Activated CD4-positive, CD25-positive, alpha-beta regulatory T cell (primary cell): Measurements from ENCODE around the gene CFAP99.

Experiments used
- DNase-seq, 4 experiments: peaks; one replicate each; lab custom pipeline; 2025; lab: John Stamatoyannopoulos, UW

Gene CFAP99

DNA sequence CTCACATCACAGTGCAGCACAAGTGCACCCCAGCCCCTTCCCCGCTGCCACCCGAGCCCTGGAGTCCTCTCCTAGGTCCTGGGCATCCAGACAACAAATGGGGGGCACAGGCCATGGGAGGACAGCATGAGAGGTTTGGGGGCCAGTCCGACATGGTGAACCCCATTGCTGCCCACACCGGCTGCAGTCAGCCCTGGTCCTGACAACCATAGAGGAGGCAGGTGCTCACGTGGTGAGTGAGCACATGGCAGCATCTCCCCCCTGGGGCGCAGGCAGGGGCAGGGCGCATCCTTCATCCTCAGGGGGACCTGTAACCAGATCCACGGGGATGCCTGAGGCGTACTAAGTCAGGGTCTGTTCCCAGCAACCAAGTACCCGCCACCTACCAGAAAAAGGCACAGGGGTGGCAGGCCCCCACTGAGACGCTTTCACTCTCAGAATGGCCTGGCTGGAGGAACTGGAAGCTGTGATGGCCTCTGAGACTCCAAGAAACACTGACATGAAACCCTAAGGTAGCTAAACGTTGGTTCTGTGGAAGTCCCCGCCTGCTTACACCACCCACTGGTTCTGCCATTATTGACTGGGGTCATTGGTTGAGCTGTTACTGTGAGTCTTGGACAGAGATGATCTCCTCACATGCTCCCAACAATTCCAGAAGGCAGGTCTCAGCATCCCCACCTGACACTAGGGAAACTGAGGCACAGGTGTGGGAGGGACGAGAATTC lies 6.8 kb upstream of the CFAP99 start:
- no peak for DNase-seq

DNA sequence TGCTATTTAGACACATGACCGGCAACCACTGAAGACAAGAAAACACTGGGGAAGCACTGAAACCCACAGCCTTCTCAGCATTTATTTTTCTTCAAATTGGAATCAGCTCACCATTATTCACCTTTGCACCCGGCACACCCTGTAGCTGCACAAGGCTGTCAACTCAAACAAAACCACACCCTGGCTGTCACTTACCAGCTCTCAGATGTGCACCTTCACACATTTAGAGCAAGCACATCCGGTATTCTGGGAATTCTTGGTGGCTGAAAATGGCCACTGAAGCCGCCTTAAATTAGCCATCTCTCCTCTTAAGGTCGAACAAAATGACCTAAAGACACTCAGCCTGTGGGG lies 6.2 kb upstream of the CFAP99 start:
- DNase-seq = peak in 3 of 4 experiments; percentile 47 to 66 (median 57)

GRCh38 chr4:2412885-2413716 lies 5.7 kb upstream of the CFAP99 start:
- DNase-seq = peak; percentile 54 to 82 (median 70)

DNA sequence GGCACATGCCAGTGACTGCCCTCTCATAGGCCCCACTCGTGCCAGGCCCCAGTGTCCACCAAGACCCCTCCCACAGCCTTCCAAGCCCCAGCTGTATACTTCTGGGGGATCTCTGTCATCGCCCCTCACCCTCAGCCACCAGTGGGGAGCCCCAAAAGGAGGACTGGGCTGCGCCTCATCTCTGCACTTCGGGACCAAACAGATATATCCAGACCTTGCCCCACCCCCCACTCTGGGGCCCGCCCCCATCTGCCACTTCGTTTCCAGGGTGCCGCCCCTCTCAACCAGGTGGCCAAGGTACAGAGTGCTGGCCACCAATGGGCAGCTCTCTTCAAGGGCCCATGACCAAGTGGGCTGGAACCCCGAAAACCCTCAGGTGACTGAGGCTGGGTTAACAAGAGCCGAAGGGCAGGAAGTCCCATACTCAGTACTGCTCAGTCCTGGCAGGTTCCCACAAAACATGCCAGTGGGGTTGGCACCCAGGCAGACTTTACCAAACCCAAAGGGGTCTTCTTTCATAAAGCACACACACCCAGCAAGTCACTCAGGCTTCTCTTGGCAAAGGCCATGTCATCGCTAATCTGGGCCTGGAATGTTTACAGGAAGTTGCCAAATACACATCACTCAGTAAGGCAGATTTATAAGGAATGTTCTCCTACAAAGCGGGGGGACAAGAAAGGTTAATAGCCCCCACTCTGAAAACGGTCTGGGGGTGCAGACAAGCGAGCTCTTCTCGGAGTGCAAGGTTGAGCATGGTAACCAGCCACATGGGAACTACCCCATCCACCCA lies 4.7 kb upstream of the CFAP99 start:
- DNase-seq = peak in 1 of 4 experiments; percentile 27

DNA sequence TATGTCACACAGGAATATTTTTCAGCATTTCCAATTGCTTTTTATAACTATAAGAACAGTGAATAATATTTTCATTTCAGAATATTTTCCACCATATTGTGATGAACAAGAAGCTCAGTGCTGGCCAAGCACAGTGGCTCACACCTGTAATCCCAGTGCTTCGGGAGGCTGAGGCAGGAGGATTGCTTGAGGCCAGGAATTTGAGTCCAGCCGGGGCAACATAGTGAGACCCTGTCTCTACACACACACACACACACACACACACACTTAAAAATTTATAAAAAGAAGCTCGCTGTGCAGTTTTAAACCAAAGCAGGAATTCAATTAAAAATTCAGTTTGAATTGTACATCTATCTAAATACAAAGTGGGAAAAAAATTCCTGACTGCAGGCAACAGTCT lies 3.5 kb upstream of the CFAP99 start:
- DNase-seq = no peak

GRCh38 chr4:2415881-2416563 lies 2.7 kb upstream of the CFAP99 start:
- no peak for DNase-seq

- DNase-seq = no peak
These were observed 2.1 kb upstream of the CFAP99 start for GRCh38 chr4:2416564-2417225.

GRCh38 chr4:2417226-2417764 lies 1.5 kb upstream of the CFAP99 start:
- no peak for DNase-seq

GRCh38 chr4:2417765-2418649 lies 748 bp upstream of the CFAP99 start, which contains the start of gene ZFYVE28:
ZFYVE28 (minus strand) TSS chr4:2418645; CDS start chr4:2418323, 322 bp downstream.
- no peak for DNase-seq

GRCh38 chr4:2419814-2420213 lies 1.1 kb downstream of the CFAP99 start:
- DNase-seq = no peak

DNA sequence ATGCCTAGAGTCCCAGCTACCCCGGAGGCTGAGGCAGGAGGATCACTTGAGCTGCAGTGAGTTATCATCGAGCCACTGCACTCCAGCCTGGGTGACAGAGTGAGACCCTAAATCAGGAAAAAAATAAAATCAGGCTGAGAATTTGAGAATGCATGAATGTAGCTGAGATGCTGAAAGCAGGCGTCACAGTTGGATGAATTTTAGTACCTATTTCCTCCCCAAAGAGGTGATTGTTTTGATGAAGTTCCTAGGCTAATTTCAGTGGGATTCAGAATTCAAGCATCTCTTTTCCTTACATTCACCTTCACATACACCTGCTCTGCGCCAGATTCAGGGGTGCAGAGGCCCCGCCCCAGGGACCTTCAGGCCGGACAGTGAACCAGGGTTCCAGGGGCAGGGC lies 3.2 kb downstream of the CFAP99 start:
- no peak for DNase-seq

DNA sequence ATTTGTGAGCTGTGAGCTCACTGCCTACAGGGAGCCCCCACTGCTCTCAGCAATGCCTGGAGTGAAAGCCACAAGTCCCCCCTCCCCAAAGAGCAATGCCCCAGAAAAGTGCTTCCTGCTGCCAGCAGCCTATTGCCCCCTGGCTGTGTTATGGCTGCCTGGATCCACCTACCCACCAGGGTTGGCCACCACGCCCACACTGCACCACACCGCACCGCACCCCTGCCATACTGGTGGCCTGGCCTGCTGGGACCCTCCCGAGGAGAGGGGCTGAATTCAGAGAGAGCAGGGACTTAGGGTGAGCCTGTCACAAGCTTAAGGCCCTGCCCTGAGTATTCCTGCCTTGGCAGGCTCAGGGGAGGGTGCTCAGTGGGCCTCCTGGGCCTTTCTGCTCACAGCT lies 4.3 kb downstream of the CFAP99 start:
- DNase-seq = no peak

DNA sequence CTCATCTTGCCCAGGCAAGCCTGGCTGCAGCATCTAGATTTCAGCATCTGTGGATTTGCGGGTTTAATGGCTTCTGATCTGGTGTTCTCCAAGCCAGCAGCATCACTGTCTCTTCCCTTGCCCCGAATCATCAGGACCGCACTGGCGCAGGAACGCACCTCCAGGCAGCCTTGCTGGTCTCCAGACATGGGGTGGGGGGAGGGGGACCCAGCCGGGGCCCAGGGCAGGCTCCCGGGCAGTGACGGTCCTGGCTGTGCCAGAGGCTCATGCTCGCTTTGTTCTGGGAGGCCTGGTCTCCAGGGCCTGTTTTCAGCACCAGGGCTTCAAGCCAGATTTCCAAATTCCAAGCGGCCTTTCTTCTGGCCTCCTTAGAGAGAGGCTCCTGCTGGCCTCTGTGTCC lies 4.9 kb downstream of the CFAP99 start:
- no peak for DNase-seq

DNA sequence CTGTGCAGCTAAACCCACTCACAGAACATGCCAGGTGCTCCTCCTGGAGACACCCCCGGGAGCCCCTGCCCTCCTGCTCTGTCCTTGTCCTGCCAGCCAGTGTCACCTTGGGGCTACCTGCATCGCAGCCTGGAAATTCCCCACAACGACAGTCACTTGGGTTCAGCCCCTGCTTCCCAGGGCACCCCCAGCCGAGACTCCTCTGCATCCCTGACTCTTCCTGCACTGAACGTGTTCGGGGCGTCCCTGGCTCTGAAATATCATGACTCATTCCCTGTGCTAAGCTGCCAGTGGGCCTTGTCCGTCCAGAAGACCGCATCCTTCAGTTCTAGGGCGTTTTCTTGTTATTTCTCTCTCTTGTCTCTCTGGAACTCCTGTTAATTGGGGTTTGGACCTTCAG lies 5.8 kb downstream of the CFAP99 start:
- DNase-seq = no peak

GRCh38 chr4:2425386-2426068 lies 6.8 kb downstream of the CFAP99 start:
- no peak for DNase-seq

DNA sequence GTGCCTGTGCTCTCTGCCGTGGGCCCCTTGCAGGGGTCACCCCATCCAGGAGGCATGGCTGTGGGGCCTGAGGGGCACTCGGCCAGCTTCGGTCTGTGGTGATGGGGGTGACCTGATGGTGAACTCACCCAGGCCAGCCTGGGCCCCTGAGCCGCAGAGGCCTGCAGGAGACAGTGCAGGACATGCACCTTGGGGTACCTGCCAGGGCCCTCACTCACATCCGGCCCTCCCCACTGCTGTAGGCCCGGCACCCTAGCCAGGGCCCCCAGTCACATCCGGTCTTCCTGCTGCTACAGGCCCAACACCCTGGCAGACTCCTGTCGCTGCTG lies 7.3 kb downstream of the CFAP99 start:
- no peak for DNase-seq

GRCh38 chr4:2426711-2427275 lies 8.0 kb downstream of the CFAP99 start:
- DNase-seq = no peak

- no peak for DNase-seq
These were observed 8.9 kb downstream of the CFAP99 start for GRCh38 chr4:2427383-2428334.
